Activated B cell treated with CpG ODN at 0.5 μM for 24 hours (primary cell): ENCODE results near the gene ABCA8. TPM values are rescaled to one million over a fixed set of nuclear protein-coding genes. Genes with fewer than 3 reads are reported as not detected.

Experiments used
- ATAC-seq: fragments of 200-7000 bp; cut with Tn5 transposase; one replicate; pipeline ENCODE4 v1.10.0; 2021; ENCODE audit warnings: low read depth, mild to moderate bottlenecking, moderate library complexity
- CTCF ChIA-PET: fragments of 350-600 bp; sonication (Branson Sonifier 250); formaldehyde crosslinking; loops from one replicate; lab custom pipeline; 2021; ENCODE audit warnings: antibody characterized with exemption; lab: Charles Lee
- POLR2A ChIA-PET: fragments of 350-600 bp; sonication (Branson Sonifier 250); formaldehyde crosslinking; loops from one replicate; lab custom pipeline; 2021; ENCODE audit warnings: antibody characterized with exemption; lab: Charles Lee
- DNase-seq: peaks from one replicate; pipeline ENCODE4 v3.0.0; 2022
- H3K27ac Mint-ChIP-seq: one replicate; pipeline ENCODE4 v1.8.0; 2020; ENCODE audit warnings: mixed read lengths
- H3K27me3 Mint-ChIP-seq: one replicate; pipeline ENCODE4 v1.8.0; 2021; ENCODE audit warnings: mixed read lengths
- H3K36me3 Mint-ChIP-seq: one replicate; pipeline ENCODE4 v1.8.0; 2021; ENCODE audit warnings: low read depth, mixed read lengths
- H3K4me1 Mint-ChIP-seq: one replicate; pipeline ENCODE4 v1.8.0; 2021; ENCODE audit warnings: mixed read lengths
- H3K4me3 Mint-ChIP-seq: one replicate; pipeline ENCODE4 v1.8.0; 2020; ENCODE audit warnings: mild to moderate bottlenecking, mixed read lengths
- H3K9me3 Mint-ChIP-seq: one replicate; pipeline ENCODE4 v1.8.0; 2020; ENCODE audit warnings: mixed read lengths
- intact Hi-C: fragments of 100-400 bp; cut with micrococcal nuclease; formaldehyde crosslinking; loops from one replicate; pipeline ENCODE4 v1.15.1; 2024
- total RNA-seq: library from RNA; stranded (reverse); gene quantifications from 2 replicates; pipeline ENCODE4 v1.2.3, GENCODE V29; 2022
- TF ChIP-seq, protein P1 (sequence below): fragments of 200-600 bp; IDR thresholded peaks from one replicate; pipeline ENCODE4 v1.8.0; 2022; ENCODE audit warnings: antibody characterized with exemption, mild to moderate bottlenecking

The ABCA8 gene
- total RNA-seq, 1 donor from 2014 or later = not detected

DNA sequence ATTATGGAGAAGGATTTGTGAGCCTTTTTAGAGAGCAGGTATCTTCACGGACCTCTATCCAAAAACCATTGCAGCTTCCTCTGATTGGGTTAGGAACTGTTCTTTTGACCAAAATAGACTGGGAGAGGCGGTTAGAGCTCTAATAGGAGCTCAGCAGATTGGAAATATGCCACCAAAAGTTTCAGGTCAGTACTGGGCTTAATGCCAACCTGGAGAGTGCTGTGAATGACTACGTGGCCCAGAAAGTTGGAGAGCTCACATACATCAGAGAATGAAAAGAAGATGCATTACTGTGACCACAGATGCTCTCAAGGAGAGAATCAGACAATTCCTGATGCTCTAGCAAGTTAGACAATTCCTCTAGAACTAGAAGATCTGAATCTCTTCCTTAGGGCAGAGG is 86.5 kb downstream of the ABCA8 start:
- ChIA-PET POLR2A (no interaction called here), CTCF (no interaction called here)
- H3K4me1 Mint-ChIP-seq = no peaks in the 10 kb centered on the region
- H3K36me3 Mint-ChIP-seq = no peaks in the 10 kb centered on the region
- no peak overlapping the region for H3K4me3 Mint-ChIP-seq
- DNase-seq (no peak), ATAC-seq (no peak)
- no peak overlapping the region for H3K27ac Mint-ChIP-seq
- TF ChIP-seq, protein P1, sequence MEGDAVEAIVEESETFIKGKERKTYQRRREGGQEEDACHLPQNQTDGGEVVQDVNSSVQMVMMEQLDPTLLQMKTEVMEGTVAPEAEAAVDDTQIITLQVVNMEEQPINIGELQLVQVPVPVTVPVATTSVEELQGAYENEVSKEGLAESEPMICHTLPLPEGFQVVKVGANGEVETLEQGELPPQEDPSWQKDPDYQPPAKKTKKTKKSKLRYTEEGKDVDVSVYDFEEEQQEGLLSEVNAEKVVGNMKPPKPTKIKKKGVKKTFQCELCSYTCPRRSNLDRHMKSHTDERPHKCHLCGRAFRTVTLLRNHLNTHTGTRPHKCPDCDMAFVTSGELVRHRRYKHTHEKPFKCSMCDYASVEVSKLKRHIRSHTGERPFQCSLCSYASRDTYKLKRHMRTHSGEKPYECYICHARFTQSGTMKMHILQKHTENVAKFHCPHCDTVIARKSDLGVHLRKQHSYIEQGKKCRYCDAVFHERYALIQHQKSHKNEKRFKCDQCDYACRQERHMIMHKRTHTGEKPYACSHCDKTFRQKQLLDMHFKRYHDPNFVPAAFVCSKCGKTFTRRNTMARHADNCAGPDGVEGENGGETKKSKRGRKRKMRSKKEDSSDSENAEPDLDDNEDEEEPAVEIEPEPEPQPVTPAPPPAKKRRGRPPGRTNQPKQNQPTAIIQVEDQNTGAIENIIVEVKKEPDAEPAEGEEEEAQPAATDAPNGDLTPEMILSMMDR = no peak
- peaks cover 2% of the 10 kb centered on the region for H3K27me3 Mint-ChIP-seq
- peaks cover 5% of the 10 kb centered on the region for H3K9me3 Mint-ChIP-seq
- intact Hi-C loops = no loop called here

DNA sequence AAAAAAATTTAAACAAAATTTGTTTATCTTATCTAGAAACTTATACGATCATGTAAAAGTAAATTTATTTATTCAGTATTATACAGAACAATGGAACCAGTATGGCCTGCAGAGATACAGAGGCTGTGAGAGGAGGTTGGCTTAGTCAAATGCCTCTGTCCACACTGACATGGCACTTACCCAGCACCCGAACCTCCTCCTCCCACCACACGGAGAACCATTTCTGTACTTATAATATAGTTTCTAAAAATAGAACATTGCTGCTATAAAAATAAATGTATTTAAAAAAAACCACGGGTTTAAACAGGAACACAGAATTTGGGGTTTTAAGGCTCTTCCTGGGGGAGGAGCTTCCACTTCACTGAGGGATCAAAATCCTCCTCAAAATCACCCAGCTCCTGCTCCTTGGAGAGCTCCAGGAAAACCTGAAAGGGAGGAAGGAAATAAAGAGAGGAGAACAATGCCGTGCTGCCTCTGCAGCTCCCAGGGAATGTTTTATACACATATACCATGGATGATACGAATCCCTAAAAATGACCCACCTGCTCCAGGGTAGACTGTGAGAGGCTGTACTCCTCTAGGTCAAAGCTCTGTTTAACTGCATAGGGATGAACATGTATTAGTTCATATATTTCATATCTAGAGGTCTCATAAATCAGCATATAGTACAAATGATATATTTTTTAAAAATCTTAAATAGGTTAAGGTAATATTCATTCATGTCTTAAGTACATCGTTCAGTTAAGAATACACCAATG is 87.3 kb downstream of the ABCA8 start:
- Mint-ChIP-seq H3K9me3 (peaks cover 7% of the 10 kb centered on the region), H3K4me3 (no peak overlapping the region), H3K27ac (no peak overlapping the region), H3K4me1 (no peaks in the 10 kb centered on the region), H3K36me3 (no peaks in the 10 kb centered on the region), H3K27me3 (peaks cover 5% of the 10 kb centered on the region)
- DNase-seq (no peak), ATAC-seq (no peak)
- CTCF ChIA-PET = no interaction called here
- intact Hi-C loops = no loop called here
- POLR2A ChIA-PET = no interaction called here
- TF ChIP-seq, protein P1 = no peak

DNA sequence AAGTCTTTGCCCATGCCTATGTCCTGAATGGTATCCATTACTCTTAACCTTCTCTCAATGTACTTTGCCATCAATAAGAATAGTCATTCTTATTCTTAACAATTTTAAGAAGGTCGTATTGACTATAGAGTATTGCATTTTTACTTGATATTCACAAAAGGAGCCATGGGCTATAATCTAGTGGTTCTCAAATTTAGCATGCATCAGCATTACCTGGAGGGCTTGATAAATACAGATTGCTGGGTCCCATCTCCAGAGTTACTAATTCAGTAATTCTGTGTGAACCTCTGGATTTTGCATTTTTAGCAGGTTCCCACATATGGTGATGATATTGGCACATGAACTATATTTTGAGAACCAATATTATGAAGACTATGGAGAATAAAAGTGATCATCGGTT is 89.6 kb downstream of the ABCA8 start:
- H3K36me3 Mint-ChIP-seq = no peaks in the 10 kb centered on the region
- peaks cover 7% of the 10 kb centered on the region for H3K9me3 Mint-ChIP-seq
- intact Hi-C loops = no loop called here
- H3K4me1 Mint-ChIP-seq = no peaks in the 10 kb centered on the region
- H3K27ac Mint-ChIP-seq = no peak overlapping the region
- ChIA-PET CTCF (no interaction called here), POLR2A (no interaction called here)
- TF ChIP-seq, protein P1 = no peak
- DNase-seq (no peak), ATAC-seq (no peak)
- no peak overlapping the region for H3K4me3 Mint-ChIP-seq
- peaks cover 5% of the 10 kb centered on the region for H3K27me3 Mint-ChIP-seq

DNA sequence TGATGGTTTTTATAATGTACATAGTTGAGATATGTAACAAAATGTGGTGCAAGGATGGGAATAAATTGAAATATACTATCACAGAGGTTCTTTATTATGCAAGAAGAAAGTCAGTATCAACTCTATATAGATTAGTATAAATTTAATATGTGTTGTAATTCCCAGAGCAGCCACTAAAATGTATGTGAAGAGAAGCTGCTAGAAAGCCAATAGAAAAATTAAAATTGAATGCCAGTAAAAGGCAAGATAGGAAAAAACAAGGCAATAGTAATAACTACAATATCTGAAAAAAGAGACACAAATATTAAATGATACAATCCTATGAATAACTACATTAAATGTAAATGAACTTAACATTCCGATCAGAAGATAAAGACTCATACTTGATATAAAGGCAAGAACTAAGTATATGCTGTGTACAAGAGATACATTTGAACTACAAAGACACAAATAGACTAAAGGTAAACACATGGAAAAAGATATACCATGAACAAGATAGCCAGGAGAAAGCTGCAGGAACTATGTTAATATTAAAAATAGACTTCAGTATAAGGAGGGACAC is 92.0 kb downstream of the ABCA8 start:
- peaks cover 10% of the 10 kb centered on the region for H3K9me3 Mint-ChIP-seq

DNA sequence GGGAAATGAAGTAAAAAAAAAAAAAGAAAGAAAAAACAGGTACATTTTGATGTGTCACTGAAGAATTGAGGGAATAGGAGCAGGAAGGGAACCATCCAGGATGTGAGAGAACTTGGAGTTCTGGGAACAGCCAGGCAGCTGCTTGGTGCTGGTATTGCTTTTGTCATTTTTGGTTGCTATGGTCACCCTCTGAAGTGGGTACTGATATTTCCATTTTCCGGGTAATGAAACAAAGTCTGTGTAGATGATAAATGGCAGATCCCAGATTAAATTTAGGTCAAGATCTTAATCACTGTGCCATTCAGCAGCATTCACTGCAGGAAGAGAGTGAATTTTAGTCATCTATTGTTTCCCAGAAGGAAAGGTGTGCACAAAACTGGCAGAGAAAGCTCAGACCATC is 93.6 kb downstream of the ABCA8 start:
- TF ChIP-seq, protein P1 = no peak
- peaks cover 10% of the 10 kb centered on the region for H3K9me3 Mint-ChIP-seq
- intact Hi-C loops = no loop called here
- no peaks in the 10 kb centered on the region for H3K4me1 Mint-ChIP-seq
- no peak overlapping the region for H3K27ac Mint-ChIP-seq
- POLR2A ChIA-PET = no interaction called here
- peaks cover 9% of the 10 kb centered on the region for H3K27me3 Mint-ChIP-seq
- CTCF ChIA-PET = no interaction called here
- ATAC-seq (no peak), DNase-seq (no peak)
- no peaks in the 10 kb centered on the region for H3K36me3 Mint-ChIP-seq
- H3K4me3 Mint-ChIP-seq = no peak overlapping the region

More for the DNA sequence above, 92.0 kb downstream of the ABCA8 start:
- intact Hi-C loops = no loop called here
- DNase-seq (no peak), ATAC-seq (no peak)
- Mint-ChIP-seq H3K4me3 (no peak overlapping the region), H3K27me3 (peaks cover 7% of the 10 kb centered on the region), H3K4me1 (no peaks in the 10 kb centered on the region), H3K36me3 (no peaks in the 10 kb centered on the region), H3K27ac (no peak overlapping the region)
- ChIA-PET POLR2A (no interaction called here), CTCF (no interaction called here)
- TF ChIP-seq, protein P1 = no peak
